Measurements from ENCODE around the gene INTS3. TPM values are rescaled to one million over a fixed set of nuclear protein-coding genes. Genes with fewer than 3 reads are reported as not detected.
"Not testable (repeated sequence)": the region's sequence is repeated elsewhere in the genome, so short reads cannot be mapped to it uniquely, and the experiment has no call there.

INTS3 gene
- total RNA-seq, 1 donor from 2014 or later: 39.5 TPM

DNA sequence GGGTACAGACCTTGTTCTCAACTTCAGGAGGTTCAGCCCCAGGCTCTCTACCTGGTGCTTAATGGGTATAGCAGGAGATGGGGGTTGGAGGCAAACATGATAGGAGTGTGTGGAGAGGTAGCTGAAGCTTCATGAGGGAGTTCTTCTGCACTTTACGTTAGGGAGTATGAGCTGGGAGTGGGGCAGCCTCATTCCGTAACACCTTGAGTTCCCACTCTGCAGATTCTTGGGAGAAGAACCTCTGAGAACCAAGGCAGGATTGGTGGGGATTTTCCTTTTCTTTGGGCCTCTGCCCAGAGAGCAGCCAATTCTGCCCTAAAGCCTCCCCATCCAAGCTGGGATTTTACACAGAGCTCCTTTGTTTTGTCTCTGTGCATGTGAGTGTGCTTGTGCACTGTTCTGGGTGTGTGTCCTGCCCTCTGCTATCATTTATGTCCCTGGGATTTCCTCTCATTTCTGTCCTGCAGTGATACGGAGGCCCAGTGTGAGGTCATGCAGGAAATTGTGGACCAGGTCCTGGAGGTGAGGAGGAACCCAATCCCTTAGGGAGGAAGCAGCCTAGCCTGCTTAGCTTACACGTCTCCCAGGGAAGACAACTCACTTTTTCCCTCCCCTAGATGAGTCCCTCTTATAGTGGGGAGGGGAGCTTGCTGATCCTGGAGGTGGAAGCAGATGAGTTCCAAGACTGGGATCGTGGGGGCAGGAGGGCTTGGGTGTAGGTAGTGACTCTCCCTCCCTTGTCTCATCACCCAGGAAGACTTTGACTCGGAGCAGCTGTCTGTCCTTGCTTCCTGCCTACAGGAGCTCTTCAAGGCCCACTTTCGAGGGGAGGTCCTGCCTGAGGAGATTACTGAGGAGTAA, 35.7 kb downstream of the INTS3 start:
- H3K27ac ChIP-seq (ENCODE audit: low read depth, low read length): no peak overlapping the region
- Mint-ChIP-seq H3K4me3 (ENCODE audit: unreplicated experiment) (no peak overlapping the region), H3K36me3 (ENCODE audit: low read depth, unreplicated experiment) (peaks cover 37% of the 10 kb centered on the region), H3K4me1 (ENCODE audit: low read depth, unreplicated experiment) (no peaks in the 10 kb centered on the region), H3K27me3 (ENCODE audit: low read depth, unreplicated experiment) (no peaks in the 10 kb centered on the region), H3K9me3 (ENCODE audit: unreplicated experiment) (no peaks in the 10 kb centered on the region), H3K27ac (ENCODE audit: unreplicated experiment) (no peak overlapping the region)
- no peaks in the 10 kb centered on the region for H3K4me1 ChIP-seq (ENCODE audit: insufficient read depth, low read length)
- H3K9me3 ChIP-seq (ENCODE audit: insufficient read depth, low read depth, low read length): no peaks in the 10 kb centered on the region
- H2AFZ ChIP-seq (ENCODE audit: low read depth, low read length): no peak overlapping the region
- no peak overlapping the region for H3K4me3 ChIP-seq (ENCODE audit: insufficient read depth, low read depth, low read length)
- H3K36me3 ChIP-seq (ENCODE audit: insufficient read depth, low read length): peaks cover 32% of the 10 kb centered on the region
- FAIRE-seq (no peak), DNase-seq (ENCODE audit: low read depth) (no peak)
- TF ChIP-seq, protein P1, sequence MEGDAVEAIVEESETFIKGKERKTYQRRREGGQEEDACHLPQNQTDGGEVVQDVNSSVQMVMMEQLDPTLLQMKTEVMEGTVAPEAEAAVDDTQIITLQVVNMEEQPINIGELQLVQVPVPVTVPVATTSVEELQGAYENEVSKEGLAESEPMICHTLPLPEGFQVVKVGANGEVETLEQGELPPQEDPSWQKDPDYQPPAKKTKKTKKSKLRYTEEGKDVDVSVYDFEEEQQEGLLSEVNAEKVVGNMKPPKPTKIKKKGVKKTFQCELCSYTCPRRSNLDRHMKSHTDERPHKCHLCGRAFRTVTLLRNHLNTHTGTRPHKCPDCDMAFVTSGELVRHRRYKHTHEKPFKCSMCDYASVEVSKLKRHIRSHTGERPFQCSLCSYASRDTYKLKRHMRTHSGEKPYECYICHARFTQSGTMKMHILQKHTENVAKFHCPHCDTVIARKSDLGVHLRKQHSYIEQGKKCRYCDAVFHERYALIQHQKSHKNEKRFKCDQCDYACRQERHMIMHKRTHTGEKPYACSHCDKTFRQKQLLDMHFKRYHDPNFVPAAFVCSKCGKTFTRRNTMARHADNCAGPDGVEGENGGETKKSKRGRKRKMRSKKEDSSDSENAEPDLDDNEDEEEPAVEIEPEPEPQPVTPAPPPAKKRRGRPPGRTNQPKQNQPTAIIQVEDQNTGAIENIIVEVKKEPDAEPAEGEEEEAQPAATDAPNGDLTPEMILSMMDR (IDR thresholded peaks at IDR 0.05; ENCODE audit: insufficient read depth, low read depth, low read length): no peak
- no peak for TF ChIP-seq EZH2 (IDR thresholded peaks at IDR 0.05; ENCODE audit: insufficient read depth, low read length)
- no peak overlapping the region for H3K9ac ChIP-seq (ENCODE audit: low read length)
- no peak overlapping the region for H3K4me2 ChIP-seq (ENCODE audit: low read length)
- no peaks in the 10 kb centered on the region for H4K20me1 ChIP-seq (ENCODE audit: insufficient read depth, low read length)
- H3K79me2 ChIP-seq (ENCODE audit: insufficient read depth, low read length): no peaks in the 10 kb centered on the region
- H3K27me3 ChIP-seq (ENCODE audit: insufficient read depth, low read length): no peaks in the 10 kb centered on the region

DNA sequence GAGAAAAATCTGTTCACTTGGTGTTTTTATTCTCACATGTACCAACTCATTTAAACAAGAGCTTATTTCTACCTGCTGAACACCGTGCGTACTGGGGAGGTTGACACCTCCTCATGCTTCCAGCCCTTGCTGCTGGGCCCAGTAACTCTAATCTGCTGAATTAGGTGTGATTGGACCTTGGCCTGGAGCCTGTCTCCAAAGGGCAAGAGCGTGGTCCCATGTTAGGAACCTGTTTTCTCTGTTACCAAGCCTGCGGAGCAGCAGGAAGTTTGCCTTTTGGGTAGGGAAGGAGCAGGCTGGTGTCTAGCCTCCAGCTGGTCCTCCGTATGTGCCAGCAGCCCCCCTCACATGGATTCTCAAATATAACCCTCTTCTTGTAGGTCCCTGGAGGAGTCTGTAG, 36.5 kb downstream of the INTS3 start:
- DNase-seq (ENCODE audit: low read depth): no peak
- Histone ChIP-seq H3K9me3 (ENCODE audit: insufficient read depth, low read depth, low read length) (no peaks in the 10 kb centered on the region), H3K36me3 (ENCODE audit: insufficient read depth, low read length) (peaks cover 33% of the 10 kb centered on the region), H3K27ac (ENCODE audit: low read depth, low read length) (no peak overlapping the region), H3K4me1 (ENCODE audit: insufficient read depth, low read length) (no peaks in the 10 kb centered on the region), H3K4me2 (ENCODE audit: low read length) (no peak overlapping the region), H3K9ac (ENCODE audit: low read length) (no peak overlapping the region), H4K20me1 (ENCODE audit: insufficient read depth, low read length) (no peaks in the 10 kb centered on the region), H3K4me3 (ENCODE audit: insufficient read depth, low read depth, low read length) (no peak overlapping the region), H3K27me3 (ENCODE audit: insufficient read depth, low read length) (no peaks in the 10 kb centered on the region), H3K79me2 (ENCODE audit: insufficient read depth, low read length) (no peaks in the 10 kb centered on the region), H2AFZ (ENCODE audit: low read depth, low read length) (no peak overlapping the region)
- peaks cover 43% of the 10 kb centered on the region for H3K36me3 Mint-ChIP-seq (ENCODE audit: low read depth, unreplicated experiment)
- H3K27ac Mint-ChIP-seq (ENCODE audit: unreplicated experiment): no peak overlapping the region
- no peaks in the 10 kb centered on the region for H3K4me1 Mint-ChIP-seq (ENCODE audit: low read depth, unreplicated experiment)
- no peak for TF ChIP-seq EZH2 (IDR thresholded peaks at IDR 0.05; ENCODE audit: insufficient read depth, low read length)
- no peak for FAIRE-seq
- no peaks in the 10 kb centered on the region for H3K9me3 Mint-ChIP-seq (ENCODE audit: unreplicated experiment)
- no peak overlapping the region for H3K4me3 Mint-ChIP-seq (ENCODE audit: unreplicated experiment)
- H3K27me3 Mint-ChIP-seq (ENCODE audit: low read depth, unreplicated experiment): no peaks in the 10 kb centered on the region

DNA sequence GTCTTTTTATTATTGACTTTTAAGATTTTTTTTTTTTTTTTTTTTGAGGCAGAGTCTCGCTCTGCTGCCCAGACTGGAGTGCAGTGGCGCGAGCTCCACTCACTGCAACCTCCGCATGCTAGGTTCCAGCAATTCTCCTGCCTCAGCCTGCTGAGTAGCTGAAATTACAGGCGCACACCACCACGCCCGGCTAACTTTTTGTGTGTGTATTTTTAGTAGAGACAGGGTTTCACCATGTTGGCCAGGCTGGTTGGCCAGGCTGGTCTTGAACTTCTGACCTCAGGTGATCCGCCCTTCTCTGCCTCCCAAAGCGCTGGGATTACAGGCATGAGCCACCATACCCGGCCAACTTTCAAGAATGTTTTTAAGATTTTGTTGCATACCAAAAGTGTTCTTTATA, 38.8 kb downstream of the INTS3 start:
- not testable (repeated sequence) for H3K4me3 ChIP-seq (ENCODE audit: insufficient read depth, low read depth, low read length); H3K9ac ChIP-seq (ENCODE audit: low read length); H3K9me3 Mint-ChIP-seq (ENCODE audit: unreplicated experiment); DNase-seq (ENCODE audit: low read depth); H3K27ac ChIP-seq (ENCODE audit: low read depth, low read length); H3K4me1 ChIP-seq (ENCODE audit: insufficient read depth, low read length); H2AFZ ChIP-seq (ENCODE audit: low read depth, low read length); H3K79me2 ChIP-seq (ENCODE audit: insufficient read depth, low read length); H3K4me1 Mint-ChIP-seq (ENCODE audit: low read depth, unreplicated experiment); H3K27me3 ChIP-seq (ENCODE audit: insufficient read depth, low read length); H3K4me2 ChIP-seq (ENCODE audit: low read length); H3K4me3 Mint-ChIP-seq (ENCODE audit: unreplicated experiment); FAIRE-seq; H4K20me1 ChIP-seq (ENCODE audit: insufficient read depth, low read length); H3K27me3 Mint-ChIP-seq (ENCODE audit: low read depth, unreplicated experiment); H3K27ac Mint-ChIP-seq (ENCODE audit: unreplicated experiment); H3K9me3 ChIP-seq (ENCODE audit: insufficient read depth, low read depth, low read length)
- peaks cover 22% of the 10 kb centered on the region for H3K36me3 ChIP-seq (ENCODE audit: insufficient read depth, low read length)
- H3K36me3 Mint-ChIP-seq (ENCODE audit: low read depth, unreplicated experiment): peaks cover 42% of the 10 kb centered on the region
